Astrocyte (in vitro differentiated cells and primary cell): ENCODE results near the gene SHC3.

Source experiments
- CTCF ChIP-seq: IDR thresholded peaks from 2 replicates; pipeline ENCODE4 v1.5.1; 2011; ENCODE audit warnings: low read depth, mild to moderate bottlenecking, inconsistent platforms, low read length, moderate library complexity; ENCODE audit not compliant: insufficient read depth
- EZH2 ChIP-seq: IDR thresholded peaks from 2 replicates; pipeline ENCODE4 v1.6.1; 2012; ENCODE audit warnings: mild to moderate bottlenecking, low read length, inconsistent platforms; ENCODE audit not compliant: insufficient read depth

DNA sequence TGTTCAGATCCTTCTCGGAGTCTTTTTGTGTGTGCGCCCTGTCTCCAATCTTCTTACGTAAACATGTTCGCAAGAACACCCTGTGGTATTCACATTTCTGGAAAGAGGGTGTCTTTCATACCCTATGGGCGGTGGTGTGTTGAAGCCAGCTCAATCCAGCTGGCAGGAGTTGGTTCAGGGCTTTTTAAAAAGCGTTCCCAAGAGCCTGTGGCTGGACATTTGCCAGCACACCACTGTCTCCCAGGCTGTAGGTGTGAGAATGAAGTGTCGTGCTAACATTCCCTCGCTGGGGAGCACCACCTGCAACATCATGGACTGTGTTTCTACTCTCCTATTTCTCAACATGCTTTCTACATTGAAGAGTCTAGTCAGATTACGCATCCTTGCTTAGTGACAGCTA lies 135.6 kb downstream of the SHC3 start:
- TF ChIP-seq CTCF, result no peak
- no peak for TF ChIP-seq EZH2
